Caki2 (cell line): ENCODE results near the gene PKMYT1. TPM values are rescaled to one million over a fixed set of nuclear protein-coding genes. Genes with fewer than 3 reads are reported as not detected.
"Not testable (repeated sequence)": the region's sequence is repeated elsewhere in the genome, so short reads cannot be mapped to it uniquely, and the experiment has no call there.

Source experiments
- DNase-seq: peaks from one replicate; pipeline ENCODE4 v3.0.0-alpha.2; 2015; ENCODE audit warnings: low read depth
- in situ Hi-C: cut with HindIII; loops from 2 replicates; pipeline ENCODE4 v1.10.0; 2016; ENCODE audit warnings: low sequenced_read_pairs, low pct_unique_long_range_greater_than_20kb, mixed read lengths
- total RNA-seq: library from RNA; depleted of rRNA; stranded (reverse); fragments of >200 nt; shearing (Covaris generic); gene quantifications from 2 replicates; pipeline ENCODE4 v1.2.3, GENCODE V29; 2014; ENCODE audit warnings: low replicate concordance

The PKMYT1 gene
- total RNA-seq, 1 experiment from 2014 or later, result 39.1 TPM

- in situ Hi-C loops, result no loop called here
- no peak for DNase-seq
Measured at GRCh38 chr16:2954656-2955381, 25.4 kb downstream of the PKMYT1 start.

GRCh38 chr16:2953706-2954627, 26.3 kb downstream of the PKMYT1 start:
- in situ Hi-C loops, result no loop called here
- no peak for DNase-seq

GRCh38 chr16:2952679-2953078, 27.6 kb downstream of the PKMYT1 start:
- DNase-seq, result no peak
- in situ Hi-C loops, result no loop called here

GRCh38 chr16:2950773-2951172, 29.5 kb downstream of the PKMYT1 start:
- DNase-seq, result no peak
- in situ Hi-C loops, result no loop called here

GRCh38 chr16:2950353-2950724, 29.9 kb downstream of the PKMYT1 start:
- in situ Hi-C loops, result no loop called here
- DNase-seq, result no peak

GRCh38 chr16:2949705-2950352, 30.4 kb downstream of the PKMYT1 start:
- in situ Hi-C loops, result no loop called here
- DNase-seq, result no peak

- no peak for DNase-seq
- in situ Hi-C loops, result no loop called here
Measured at GRCh38 chr16:2948807-2949704, 31.2 kb downstream of the PKMYT1 start.

GRCh38 chr16:2946649-2947048, 33.6 kb downstream of the PKMYT1 start:
- in situ Hi-C loops, result no loop called here
- DNase-seq, result no peak

GRCh38 chr16:2943716-2944115, 36.5 kb downstream of the PKMYT1 start:
- in situ Hi-C loops, DNase-seq: not testable (repeated sequence)

GRCh38 chr16:2942045-2942444, 38.2 kb downstream of the PKMYT1 start:
- DNase-seq, result no peak
- in situ Hi-C loops, result no loop called here

GRCh38 chr16:2939968-2940367, 40.3 kb downstream of the PKMYT1 start:
- DNase-seq, result no peak
- in situ Hi-C loops, result no loop called here

- in situ Hi-C loops, result no loop called here
- DNase-seq, result no peak
Measured at GRCh38 chr16:2938206-2938605, 42.0 kb downstream of the PKMYT1 start.

- in situ Hi-C loops, result no loop called here
Measured at GRCh38 chr16:2937170-2937569, 43.1 kb downstream of the PKMYT1 start.

GRCh38 chr16:2936436-2937011, 43.7 kb downstream of the PKMYT1 start:
- in situ Hi-C loops, result no loop called here
- no peak for DNase-seq

More at GRCh38 chr16:2937170-2937569, 43.1 kb downstream of the PKMYT1 start:
- DNase-seq, result no peak

GRCh38 chr16:2934450-2934849, 45.8 kb downstream of the PKMYT1 start:
- in situ Hi-C loops, result no loop called here

GRCh38 chr16:2933701-2934100, 46.5 kb downstream of the PKMYT1 start:
- no peak for DNase-seq

More at GRCh38 chr16:2934450-2934849, 45.8 kb downstream of the PKMYT1 start:
- no peak for DNase-seq

GRCh38 chr16:2933136-2933535, 47.1 kb downstream of the PKMYT1 start:
- no peak for DNase-seq
- in situ Hi-C loops, result no loop called here

More at GRCh38 chr16:2933701-2934100, 46.5 kb downstream of the PKMYT1 start:
- in situ Hi-C loops, result no loop called here
